ENCODE results near the gene GLIPR1.
A peak's percentile ranks its signal among the peaks of the same experiment; 100 is the strongest.

The GLIPR1 gene

GRCh38 chr12:75477137-75477536, 3.4 kb upstream of the GLIPR1 start:
- Histone ChIP-seq H3K4me3 (ENCODE audit: low read depth, low read length, poor library complexity, severe bottlenecking) (no peak overlapping the region), H3K9me2 (ENCODE audit: low read depth, low read length) (no peaks in the 10 kb centered on the region), H3K79me2 (ENCODE audit: insufficient read depth, low read length) (peaks cover 12% of the 10 kb centered on the region), H4K20me1 (ENCODE audit: insufficient read depth, low read length) (no peaks in the 10 kb centered on the region), H3K27ac (ENCODE audit: low read depth, low read length, poor library complexity, severe bottlenecking) (peak overlapping the region; percentile 44), H3K36me3 (ENCODE audit: insufficient read depth, low read length) (no peaks in the 10 kb centered on the region), H3K9me3 (ENCODE audit: low read length) (no peaks in the 10 kb centered on the region), H3F3A (ENCODE audit: insufficient read depth, low read length) (no peaks in the 10 kb centered on the region), H3K27me3 (ENCODE audit: insufficient read depth, low read length) (no peaks in the 10 kb centered on the region), H2AFZ (ENCODE audit: low read length) (peak overlapping the region; percentile 27; the same call in 1 of the 2 replicates), H3K4me1 (ENCODE audit: insufficient read depth, low read length, severe bottlenecking) (peaks cover 73% of the 10 kb centered on the region), H3K4me2 (ENCODE audit: low read length) (no peak overlapping the region; the same call in 1 of the 2 replicates), H3K9ac (ENCODE audit: low read length) (no peak overlapping the region)
- TF ChIP-seq CTCF (IDR thresholded peaks at IDR 0.05; ENCODE audit: low read length), result no peak
- no peak for TF ChIP-seq EZH2 (IDR thresholded peaks at IDR 0.05; ENCODE audit: borderline replicate concordance, low read length)

- H3K27me3 ChIP-seq (ENCODE audit: insufficient read depth, low read length), result no peaks in the 10 kb centered on the region
- peak overlapping the region; percentile 48 for H3K4me2 ChIP-seq (ENCODE audit: low read length)
- peaks cover 3% of the 10 kb centered on the region; the same call in 1 of the 2 replicates for H3K36me3 ChIP-seq (ENCODE audit: insufficient read depth, low read length)
- no peak for TF ChIP-seq EZH2 (IDR thresholded peaks at IDR 0.05; ENCODE audit: borderline replicate concordance, low read length)
- no peak for TF ChIP-seq CTCF (IDR thresholded peaks at IDR 0.05; ENCODE audit: low read length)
- no peaks in the 10 kb centered on the region for H4K20me1 ChIP-seq (ENCODE audit: insufficient read depth, low read length)
- peaks cover 23% of the 10 kb centered on the region for H3K79me2 ChIP-seq (ENCODE audit: insufficient read depth, low read length)
- peak overlapping the region; percentile 6; the same call in 1 of the 2 replicates for H2AFZ ChIP-seq (ENCODE audit: low read length)
- no peaks in the 10 kb centered on the region for H3F3A ChIP-seq (ENCODE audit: insufficient read depth, low read length)
- H3K9ac ChIP-seq (ENCODE audit: low read length), result peak overlapping the region; percentile 29; the same call in 1 of the 2 replicates
- H3K27ac ChIP-seq (ENCODE audit: low read depth, low read length, poor library complexity, severe bottlenecking), result peak overlapping the region; percentile 92
- no peaks in the 10 kb centered on the region for H3K9me3 ChIP-seq (ENCODE audit: low read length)
- no peaks in the 10 kb centered on the region for H3K9me2 ChIP-seq (ENCODE audit: low read depth, low read length)
- H3K4me1 ChIP-seq (ENCODE audit: insufficient read depth, low read length, severe bottlenecking), result peaks cover 73% of the 10 kb centered on the region
- H3K4me3 ChIP-seq (ENCODE audit: low read depth, low read length, poor library complexity, severe bottlenecking), result peak overlapping the region; percentile 4
Observed at GRCh38 chr12:75478116-75478794, 2.3 kb upstream of the GLIPR1 start.

- Histone ChIP-seq H3K36me3 (ENCODE audit: insufficient read depth, low read length) (peaks cover 17% of the 10 kb centered on the region; the same call in 1 of the 2 replicates), H3K9me2 (ENCODE audit: low read depth, low read length) (no peaks in the 10 kb centered on the region), H4K20me1 (ENCODE audit: insufficient read depth, low read length) (no peaks in the 10 kb centered on the region), H2AFZ (ENCODE audit: low read length) (peak overlapping the region; percentile 30), H3K27ac (ENCODE audit: low read depth, low read length, poor library complexity, severe bottlenecking) (peak overlapping the region; percentile 92), H3F3A (ENCODE audit: insufficient read depth, low read length) (no peaks in the 10 kb centered on the region), H3K4me3 (ENCODE audit: low read depth, low read length, poor library complexity, severe bottlenecking) (peak overlapping the region; percentile 82), H3K4me1 (ENCODE audit: insufficient read depth, low read length, severe bottlenecking) (peaks cover 78% of the 10 kb centered on the region), H3K9ac (ENCODE audit: low read length) (peak overlapping the region; percentile 87), H3K9me3 (ENCODE audit: low read length) (no peaks in the 10 kb centered on the region), H3K79me2 (ENCODE audit: insufficient read depth, low read length) (peaks cover 26% of the 10 kb centered on the region), H3K27me3 (ENCODE audit: insufficient read depth, low read length) (no peaks in the 10 kb centered on the region), H3K4me2 (ENCODE audit: low read length) (peak overlapping the region; percentile 88)
- TF ChIP-seq CTCF (IDR thresholded peaks at IDR 0.05; ENCODE audit: low read length) (no peak), EZH2 (IDR thresholded peaks at IDR 0.05; ENCODE audit: borderline replicate concordance, low read length) (no peak)
Observed at GRCh38 chr12:75479963-75480461, 543 bp upstream of the GLIPR1 start.
